Erythroblast (primary cell): ENCODE data around the gene TNFRSF14.
"Not testable (repeated sequence)": the region's sequence is repeated elsewhere in the genome, so short reads cannot be mapped to it uniquely, and the experiment has no call there.

Experiments
- DNase-seq, 2 experiments: peaks; one replicate each; lab custom pipeline; 2025; lab: John Stamatoyannopoulos, UW
- GATA1 ChIP-seq: IDR thresholded peaks from 2 replicates; pipeline ENCODE4 v1.6.1; 2011; ENCODE audit warnings: low read depth, mild to moderate bottlenecking, control low read depth, low read length, moderate library complexity
- POLR2A ChIP-seq: IDR thresholded peaks from 2 replicates; pipeline ENCODE4 v1.6.1; 2011; ENCODE audit warnings: mild to moderate bottlenecking, low read length

TNFRSF14 gene

DNA sequence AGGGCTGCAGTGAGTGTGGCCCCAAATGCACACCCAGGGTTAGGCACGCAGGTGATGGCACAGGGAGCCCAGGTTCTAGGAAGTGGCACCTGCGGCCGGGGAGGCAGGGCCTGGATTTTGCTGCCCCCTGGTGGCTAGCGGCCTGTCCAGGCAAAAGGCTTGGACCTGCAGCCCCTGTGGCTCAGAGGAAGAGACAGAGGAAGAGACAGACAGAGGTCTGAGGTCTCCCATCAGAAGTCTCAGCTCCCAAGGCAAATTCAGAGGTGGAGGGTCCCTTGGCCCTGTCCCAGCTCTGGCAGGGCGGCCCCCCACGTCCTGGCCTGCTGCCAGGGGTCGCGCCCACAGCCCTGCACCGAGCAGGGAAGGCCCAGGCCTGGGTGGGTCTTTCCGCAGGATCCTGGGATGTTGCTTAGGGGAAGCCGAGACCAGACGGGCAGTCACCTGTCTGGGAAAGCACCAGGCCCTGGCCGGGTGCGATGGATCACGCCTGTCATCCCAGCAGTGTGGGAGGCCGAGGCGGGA, 8.0 kb upstream of the TNFRSF14 start:
- TF ChIP-seq GATA1 (no peak), POLR2A (no peak)

DNA sequence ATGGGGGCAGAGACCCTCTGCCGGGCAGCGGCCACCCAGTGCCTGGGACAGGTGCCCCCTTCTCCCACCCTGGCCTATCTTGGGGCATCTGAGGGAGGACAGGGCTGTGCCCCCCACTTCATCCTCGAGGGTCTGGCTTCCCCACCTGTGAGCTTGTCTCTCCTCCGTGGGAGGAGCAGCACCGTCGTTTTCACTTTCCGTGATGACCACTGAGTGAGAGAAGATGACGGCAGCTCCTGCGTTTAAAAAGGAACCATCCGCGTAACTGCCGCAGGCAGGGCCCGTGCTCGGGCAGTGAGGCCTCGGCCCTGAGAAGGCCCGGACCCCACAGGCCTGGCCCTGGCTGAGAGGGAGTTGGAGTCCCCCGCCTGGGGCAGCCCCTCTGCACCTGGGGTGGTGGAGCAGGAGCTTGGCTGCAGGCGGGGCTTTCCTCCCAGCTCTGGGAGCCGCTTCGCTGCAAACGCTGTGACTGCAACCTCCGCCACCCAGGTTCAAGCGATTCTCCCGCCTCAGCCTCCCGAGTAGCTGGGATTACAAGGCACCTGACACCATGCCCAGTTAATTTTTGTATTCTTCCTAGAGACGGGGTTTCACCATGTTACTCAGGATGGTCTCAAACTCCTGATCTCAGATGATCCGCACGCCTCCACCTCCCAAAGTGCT, 6.7 kb upstream of the TNFRSF14 start:
- not testable (repeated sequence) for DNase-seq

More for the DNA sequence above, 8.0 kb upstream of the TNFRSF14 start:
- peak; percentile 80 to 88 for DNase-seq

DNA sequence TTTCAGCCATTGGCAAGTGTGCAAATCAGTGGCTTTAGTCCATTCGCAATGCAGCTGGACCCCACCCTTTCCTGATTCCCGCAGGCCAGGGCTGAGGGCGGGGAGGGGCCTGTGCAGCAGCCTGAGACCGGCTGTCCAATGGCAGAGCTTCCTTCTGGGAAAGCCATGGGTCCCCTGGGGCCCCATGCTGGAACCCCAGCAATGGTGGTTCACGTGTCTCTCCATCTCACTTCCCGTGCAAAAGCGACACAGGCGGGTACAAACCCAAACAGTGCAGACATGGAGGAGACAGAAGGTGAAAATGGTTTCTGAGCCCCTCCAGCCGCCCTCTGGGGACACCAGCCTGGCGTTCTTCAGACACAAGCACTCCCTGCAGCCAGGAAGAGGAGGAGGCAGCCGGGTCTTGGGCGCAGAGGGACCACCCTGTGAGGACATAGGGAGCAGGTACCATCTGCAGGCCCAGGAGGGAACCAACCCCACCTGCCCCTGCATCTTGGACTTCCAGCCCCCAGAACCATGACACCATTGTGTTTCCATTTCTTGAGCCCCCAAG, 5.8 kb upstream of the TNFRSF14 start:
- not testable (repeated sequence) for DNase-seq

DNA sequence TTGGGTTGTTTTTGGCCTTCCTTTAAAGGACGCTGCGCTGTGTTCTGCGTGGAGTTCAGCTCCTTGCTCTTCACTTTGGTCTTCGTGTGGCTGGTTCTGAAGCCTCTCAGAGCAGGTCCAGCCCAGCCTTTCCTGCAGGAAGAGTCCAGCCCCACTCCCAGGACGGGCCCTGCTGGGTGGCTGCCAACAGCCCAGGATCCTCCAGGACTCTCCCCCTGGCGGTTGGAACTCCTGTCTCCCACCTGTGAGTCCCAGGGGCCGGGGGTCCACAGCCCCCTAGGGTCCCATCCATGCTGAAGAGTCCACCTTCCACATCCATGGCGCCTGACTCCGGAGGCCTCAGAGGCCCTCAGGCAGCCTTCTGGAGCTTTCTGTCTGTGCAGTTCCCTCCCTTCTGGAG, 4.6 kb upstream of the TNFRSF14 start:
- not testable (repeated sequence) for DNase-seq

DNA sequence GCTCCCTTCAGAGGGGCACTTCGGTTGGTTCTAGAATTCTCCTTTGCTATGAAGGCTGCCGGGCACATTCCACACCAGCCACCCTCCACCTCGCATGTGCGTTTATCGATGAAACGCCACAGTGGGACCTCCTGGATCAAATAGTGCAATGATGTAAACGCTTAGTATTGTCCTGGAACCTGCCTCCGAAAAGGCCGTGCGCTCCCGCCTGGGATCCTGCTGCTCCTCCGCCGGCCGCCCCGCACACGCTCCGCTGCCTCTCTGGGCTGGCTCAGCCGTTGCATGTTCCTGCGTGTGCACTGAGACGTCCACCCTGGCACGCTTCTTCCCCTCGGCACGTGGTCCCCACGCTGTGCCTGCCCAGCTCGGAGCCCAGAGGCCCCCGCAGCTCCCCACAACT, 4.0 kb upstream of the TNFRSF14 start:
- TF ChIP-seq GATA1 (no peak), POLR2A (no peak)
- DNase-seq = no peak

DNA sequence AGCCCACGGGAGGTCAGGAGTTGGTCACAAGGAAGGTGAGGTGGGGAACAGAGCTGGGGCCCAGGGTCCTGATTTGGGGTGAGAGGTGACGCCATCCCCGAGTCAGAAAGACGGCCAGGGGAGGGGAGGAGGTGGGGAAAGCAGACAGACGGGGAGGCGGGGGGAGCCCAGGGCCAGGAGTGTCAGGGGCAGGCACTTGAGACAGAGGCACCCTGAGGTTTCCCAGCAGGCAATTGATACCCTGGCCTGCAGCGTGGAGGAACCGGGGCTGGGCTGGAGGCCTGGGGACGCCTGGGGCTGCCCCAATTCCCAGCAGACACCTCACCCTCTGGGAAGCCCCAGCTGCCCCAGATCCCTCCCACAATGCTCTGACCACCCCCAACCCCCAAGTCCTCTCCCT, 3.1 kb upstream of the TNFRSF14 start:
- DNase-seq = not testable (repeated sequence)

DNA sequence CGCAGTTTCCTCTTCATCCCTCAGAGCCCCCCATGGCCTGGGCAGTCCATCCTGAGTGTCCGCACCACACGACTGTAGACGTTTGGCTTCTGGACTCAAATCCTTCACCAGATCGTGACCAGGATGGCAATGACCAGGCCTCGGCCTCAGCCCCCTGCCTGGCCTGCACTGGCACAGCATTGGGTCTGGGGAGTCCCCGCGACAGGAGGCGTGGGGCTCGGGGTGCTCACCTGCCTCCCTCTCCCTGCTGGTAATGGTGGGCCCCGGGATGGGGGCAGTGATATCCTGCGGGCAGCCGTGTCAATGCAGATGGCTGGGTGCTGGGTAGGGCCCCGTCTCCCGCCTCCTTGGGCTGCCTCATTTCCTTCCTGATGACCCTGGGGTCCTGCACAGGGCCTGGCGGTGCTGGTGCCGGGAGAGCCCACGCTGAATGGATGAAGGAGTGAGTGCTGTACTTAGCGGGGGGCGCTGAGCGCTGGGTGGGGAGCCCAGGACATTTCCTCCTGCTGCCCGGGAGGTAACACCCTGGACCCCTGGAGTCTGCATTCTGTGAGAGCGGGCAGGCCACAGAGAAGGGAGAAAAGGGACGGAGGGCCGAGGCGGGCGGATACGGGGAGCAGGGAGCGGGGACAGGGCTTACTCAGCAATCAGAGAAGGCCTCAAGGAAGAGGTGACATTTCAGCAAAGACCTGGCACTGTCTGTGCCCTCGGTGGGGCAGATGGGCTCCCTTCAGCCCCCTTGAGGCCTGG, 2.1 kb upstream of the TNFRSF14 start:
- no peak for DNase-seq
- TF ChIP-seq POLR2A (no peak), GATA1 (no peak)

DNA sequence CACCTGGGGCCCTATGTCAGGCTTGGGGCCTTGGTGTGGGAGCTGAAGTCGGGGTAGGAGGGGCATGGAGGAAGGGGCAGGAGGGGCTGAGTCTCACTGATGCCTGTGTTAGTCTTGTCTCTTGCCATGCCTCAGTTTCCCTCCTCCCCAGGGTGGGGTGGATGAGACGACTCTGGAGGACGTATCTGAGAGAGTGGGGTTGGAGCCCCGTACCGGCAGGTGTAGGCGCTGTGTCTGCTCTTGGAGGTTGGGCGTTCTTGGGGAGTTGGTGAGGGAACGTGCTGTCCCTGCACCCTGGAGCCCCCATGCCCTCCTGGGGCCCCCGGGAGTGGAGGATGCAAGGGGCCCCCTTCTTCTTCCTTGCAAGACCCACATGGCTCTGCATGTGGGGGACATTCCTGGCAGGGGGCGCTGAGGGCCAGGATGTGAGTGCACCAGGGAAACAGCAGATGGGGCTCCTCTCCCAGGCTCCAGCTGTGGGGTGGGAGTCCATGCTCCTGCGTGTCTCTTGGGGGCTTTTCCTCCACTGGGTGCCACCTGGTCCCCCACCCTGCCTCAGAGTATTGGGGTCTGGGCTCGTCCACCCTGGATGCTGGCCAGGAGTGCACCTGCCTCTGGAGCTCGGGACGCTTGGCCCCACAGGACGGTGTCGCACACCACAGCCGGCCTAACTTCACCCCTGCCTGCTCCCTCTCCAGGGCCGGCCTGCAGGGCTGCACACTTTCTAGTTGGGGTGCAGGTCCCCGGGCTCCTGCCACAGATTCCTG, 1.4 kb upstream of the TNFRSF14 start:
- DNase-seq = peak; percentile 62 to 63
- TF ChIP-seq GATA1 (no peak), POLR2A (no peak)

DNA sequence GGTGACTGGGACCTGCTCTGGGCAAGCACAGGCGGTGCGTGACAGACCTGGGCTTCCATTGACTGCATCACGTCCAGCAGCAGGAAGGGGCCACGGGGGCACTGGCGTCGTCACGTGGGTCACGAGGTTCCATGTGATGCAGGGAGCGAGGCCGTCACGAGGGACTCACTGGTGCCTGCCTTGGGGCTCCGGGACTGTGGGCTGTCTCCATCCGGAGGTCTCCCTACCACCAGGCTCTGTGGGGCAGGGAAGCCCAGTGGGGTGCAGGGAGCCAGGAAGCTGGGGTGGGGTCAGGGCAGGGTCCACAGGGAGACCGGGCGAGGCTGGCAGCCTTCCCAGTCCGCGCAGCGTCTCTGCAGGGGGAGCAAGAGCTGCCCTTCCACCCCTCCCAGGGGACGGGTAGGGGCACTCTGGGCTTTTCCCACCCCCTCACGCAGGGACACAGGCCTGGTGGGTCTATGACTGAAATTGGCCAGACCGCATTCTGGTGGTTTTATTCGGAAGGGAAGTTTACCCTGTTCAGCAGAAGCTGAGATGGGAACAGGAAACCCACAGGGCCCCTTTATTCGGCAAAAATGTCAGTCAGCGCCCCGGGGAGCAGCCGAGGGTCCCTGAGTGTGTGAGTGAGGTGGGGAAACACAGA, 416 bp upstream of the TNFRSF14 start:
- DNase-seq = peak; percentile 74 to 76
- TF ChIP-seq GATA1 = no peak
- peak; percentile 49 for TF ChIP-seq POLR2A

DNA sequence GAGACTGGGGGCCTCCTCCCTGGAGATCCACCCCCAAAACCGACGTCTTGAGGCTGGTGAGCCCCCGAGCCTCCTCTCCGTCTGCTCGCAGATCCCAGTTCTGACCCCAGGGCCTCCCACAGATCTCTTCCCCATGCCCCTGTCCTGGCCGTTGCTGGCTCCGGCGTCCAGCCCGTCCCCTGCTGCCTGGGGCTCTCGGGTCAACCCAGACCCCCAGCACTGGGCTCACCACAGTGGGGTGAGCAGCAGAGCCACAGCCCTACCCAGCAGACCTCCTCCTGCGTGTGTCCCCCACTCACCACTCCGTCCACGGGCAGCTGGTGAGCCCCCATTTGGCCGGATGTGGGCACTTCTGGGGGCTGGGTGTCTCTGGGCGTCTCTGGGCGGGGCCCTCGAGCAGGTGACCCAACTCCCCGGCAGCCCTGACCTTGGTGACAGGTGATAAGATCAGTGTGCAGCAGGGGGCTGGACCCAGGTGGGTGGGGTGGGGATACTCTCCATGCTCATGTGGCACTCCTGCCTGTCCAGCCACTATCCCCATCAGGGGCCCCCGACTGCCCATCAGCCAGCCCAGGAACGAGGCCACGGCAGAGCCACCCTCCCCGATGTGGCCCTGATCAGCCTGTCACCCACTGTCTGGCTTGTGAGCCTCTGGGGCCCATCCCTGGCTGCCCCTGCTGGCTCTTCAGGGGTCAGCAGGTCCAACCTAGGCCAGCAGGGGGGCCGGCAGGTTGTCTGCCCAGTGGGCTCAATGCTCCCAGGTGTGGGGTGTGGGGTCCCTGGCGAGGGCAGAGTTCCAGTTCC, 709 bp downstream of the TNFRSF14 start:
- DNase-seq = peak; percentile 61 to 62
- no peak for TF ChIP-seq POLR2A
- no peak for TF ChIP-seq GATA1

DNA sequence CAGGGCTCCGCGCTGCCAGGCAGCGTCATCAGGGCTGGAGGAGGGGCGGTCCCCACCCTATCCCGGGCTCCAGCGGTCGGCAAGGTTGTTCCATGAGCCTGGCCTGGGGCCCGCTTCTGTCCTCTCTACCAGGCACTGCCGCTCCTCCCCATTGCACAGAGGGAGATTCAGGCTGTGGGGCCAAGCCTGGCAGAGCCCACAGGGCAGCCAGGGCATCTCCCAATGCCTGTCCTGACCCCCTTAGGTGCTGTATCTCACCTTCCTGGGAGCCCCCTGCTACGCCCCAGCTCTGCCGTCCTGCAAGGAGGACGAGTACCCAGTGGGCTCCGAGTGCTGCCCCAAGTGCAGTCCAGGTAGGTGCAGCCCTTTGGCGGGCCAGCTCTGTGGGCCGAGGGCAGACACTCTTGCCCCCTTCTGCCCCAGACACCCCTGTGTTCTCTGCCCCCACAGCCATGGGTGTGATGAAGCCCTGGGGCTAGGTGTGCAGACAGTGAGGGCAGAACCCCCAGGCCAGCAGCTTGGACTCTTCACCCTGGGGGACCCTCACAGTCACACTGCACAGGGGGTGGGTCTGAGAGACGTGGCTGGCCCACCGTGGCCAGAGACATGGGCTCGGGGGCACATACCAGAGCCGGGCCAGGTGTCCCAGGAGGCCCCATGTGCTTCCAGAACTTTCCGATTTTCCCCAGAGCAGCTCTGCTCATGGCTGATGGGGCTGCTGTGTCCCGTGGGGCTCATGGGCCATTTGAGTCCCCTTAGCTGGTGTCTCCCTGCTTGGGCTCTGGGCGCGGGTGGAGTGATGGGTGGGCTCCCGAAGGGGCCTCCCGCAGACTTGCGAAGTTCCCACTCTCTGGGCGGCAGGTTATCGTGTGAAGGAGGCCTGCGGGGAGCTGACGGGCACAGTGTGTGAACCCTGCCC, 1.6 kb downstream of the TNFRSF14 start:
- no peak for TF ChIP-seq POLR2A
- no peak for TF ChIP-seq GATA1
- DNase-seq = no peak

DNA sequence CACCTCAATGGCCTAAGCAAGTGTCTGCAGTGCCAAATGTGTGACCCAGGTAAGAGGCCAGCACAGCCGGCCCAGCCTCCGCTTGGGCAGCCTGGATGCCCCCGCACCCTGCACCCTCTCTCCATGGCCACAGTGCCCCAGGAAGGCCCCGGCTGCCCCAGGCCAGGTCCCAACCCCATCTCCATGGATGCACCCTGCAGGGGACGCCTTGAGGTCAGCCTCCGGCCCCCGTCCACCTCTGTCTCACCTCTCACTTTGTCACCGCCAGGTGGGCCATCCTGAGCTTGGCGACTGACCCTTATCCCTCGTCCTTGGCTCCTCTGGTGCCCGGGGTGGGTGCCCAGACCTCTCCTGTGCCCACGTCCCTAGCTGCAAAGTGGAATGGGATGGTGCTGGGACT, 2.2 kb downstream of the TNFRSF14 start:
- DNase-seq = no peak
- TF ChIP-seq GATA1 (no peak), POLR2A (no peak)

DNA sequence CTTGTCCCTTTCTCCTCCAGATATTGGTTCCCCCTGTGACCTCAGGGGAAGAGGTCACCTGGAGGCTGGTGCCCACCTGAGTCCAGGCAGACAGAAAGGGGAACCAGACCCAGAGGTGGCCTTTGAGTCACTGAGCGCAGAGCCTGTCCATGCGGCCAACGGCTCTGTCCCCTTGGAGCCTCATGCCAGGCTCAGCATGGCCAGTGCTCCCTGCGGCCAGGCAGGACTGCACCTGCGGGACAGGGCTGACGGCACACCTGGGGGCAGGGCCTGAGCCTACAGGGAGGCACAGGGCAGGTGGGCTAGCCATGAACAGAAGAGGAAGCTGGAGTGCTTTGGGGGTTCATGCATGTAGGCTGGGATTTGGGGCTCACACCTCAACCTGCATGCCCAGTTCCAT, 2.7 kb downstream of the TNFRSF14 start:
- no peak for DNase-seq
- TF ChIP-seq GATA1 (no peak), POLR2A (no peak)
